Suppressor macrophage treated with lipopolysaccharide for 4 hours (primary cell): ENCODE data around the gene RPS27A.
"Not testable (repeated sequence)": the region's sequence is repeated elsewhere in the genome, so short reads cannot be mapped to it uniquely, and the experiment has no call there.

Source experiments
- DNase-seq: peaks from one replicate; pipeline ENCODE4 v3.0.0-alpha.2; 2020

The RPS27A gene

DNA sequence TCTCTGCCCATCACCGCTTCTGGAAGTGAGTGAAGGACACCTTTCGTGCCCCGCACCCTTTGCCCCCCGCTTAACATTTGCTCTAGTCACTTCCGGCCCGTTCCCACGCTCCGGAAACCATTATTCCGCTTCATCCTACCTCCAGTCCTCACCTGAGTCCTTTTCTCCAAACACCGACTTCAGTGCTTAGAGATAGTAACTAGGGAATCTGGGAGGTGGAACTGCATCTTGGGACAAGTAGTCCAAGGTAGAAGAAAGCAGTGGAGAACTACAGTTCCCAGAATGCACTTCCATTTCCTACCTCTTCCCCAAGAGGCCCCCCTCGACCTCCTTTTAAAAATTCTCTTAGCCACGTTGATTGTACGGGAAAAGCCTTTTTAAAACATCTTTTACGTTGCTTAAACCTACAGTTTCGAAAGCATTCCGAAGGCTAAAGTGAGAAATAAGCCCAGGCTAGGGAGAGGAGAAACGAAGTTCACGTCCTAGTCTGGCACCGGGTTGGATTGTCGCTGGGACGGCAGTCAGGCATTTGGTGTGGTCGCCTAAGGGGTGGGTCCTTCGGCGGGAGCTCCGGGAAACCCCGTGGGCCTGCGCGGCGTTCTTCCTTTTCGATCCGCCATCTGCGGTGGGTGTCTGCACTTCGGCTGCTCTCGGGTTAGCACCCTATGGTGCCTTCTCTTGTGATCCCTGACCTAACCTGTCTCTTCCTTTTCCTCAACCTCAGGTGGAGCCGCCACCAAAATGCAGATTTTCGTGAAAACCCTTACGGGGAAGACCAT is at the start of gene RPS27A, which contains the start of gene CLHC1:
TSS of gene RPS27A (plus strand) at position 605 of the 779 bp plus-strand sequence. CDS start at position 742, 137 bp downstream.
TSS of gene CLHC1 (minus strand) at position 210 of the 779 bp plus-strand sequence. CDS start 9,882 bp downstream, outside the sequence.
- DNase-seq: peak; percentile 91

DNA sequence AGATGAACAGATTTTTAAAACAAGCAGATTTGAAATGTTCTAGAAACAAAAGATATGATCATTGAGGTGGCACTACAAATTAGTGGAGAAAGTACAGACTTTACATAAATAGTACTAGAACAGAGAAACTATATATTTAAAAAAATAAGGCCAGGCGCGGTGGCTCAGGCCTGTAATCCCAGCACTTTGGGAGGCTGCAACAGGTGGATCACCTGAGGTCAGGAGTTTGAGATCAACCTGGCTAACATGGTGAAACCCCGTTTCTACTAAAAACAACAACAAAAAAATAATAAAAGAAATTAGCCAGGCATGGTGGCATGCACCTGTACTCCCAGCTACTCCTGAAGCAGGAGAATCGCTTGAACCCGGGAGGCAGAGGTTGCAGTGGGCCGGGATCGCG is 45.7 kb upstream of the RPS27A start:
- not testable (repeated sequence) for DNase-seq

GRCh38 chr2:55191888-55192287 is 40.6 kb upstream of the RPS27A start:
- DNase-seq: not testable (repeated sequence)

- no peak for DNase-seq
These were observed 36.0 kb upstream of the RPS27A start for GRCh38 chr2:55196526-55196925.

DNA sequence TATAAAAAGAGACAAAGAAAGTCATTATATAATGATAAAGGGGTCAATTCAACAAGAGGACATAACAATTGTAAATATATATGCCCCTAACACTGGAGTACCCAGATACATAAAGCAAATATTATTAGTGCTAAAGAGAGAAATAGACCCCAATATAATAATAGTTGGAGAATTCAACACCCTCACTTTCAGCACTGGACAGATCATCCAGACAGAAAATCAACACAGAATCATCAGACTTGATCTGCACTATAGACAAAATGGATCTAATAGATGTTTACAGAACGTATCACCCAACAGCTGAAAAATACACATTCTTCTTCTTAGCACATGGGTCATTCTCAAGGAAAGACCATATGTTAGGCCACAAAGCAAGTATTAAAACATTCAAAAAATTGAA is 32.1 kb upstream of the RPS27A start:
- DNase-seq: no peak

DNA sequence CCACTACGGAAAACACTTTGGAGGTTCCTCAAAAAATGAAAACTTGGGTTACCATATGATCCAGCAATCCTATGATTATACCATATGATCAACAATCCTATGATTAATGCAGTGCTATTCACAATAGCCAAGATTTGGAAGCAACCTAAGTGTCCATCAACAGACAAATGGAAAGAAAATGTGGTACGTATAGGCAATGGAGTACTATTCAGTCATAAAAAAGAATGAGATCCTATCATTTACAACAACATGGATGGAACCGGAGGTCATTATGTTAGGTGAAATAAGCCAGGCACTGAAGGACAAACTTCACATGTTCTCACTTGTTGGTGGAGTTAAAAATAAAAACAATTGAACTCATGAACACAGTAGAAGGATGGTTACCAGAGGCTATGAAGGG is 28.0 kb upstream of the RPS27A start:
- no peak for DNase-seq

- no peak for DNase-seq
These were observed 27.5 kb upstream of the RPS27A start for GRCh38 chr2:55204950-55205349.

DNA sequence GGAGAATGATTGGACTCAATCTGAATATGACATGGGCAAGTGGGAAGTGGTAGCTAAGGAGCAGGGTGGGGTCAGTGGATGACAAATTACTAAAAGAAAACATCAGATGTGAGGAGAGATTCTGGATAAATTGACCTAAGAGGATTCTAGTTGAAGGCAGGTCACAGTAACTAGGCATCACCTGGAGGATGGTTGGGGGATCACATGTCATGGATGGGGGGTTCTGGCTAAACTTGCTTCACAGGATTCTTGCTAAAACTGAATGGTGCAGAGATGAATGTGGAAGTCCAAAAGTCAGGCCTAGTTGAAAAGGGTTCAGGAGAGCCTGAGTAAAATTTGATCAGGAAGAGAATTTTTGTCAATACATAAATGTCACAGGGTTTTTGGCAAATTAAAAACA is 18.7 kb upstream of the RPS27A start:
- DNase-seq: no peak

DNA sequence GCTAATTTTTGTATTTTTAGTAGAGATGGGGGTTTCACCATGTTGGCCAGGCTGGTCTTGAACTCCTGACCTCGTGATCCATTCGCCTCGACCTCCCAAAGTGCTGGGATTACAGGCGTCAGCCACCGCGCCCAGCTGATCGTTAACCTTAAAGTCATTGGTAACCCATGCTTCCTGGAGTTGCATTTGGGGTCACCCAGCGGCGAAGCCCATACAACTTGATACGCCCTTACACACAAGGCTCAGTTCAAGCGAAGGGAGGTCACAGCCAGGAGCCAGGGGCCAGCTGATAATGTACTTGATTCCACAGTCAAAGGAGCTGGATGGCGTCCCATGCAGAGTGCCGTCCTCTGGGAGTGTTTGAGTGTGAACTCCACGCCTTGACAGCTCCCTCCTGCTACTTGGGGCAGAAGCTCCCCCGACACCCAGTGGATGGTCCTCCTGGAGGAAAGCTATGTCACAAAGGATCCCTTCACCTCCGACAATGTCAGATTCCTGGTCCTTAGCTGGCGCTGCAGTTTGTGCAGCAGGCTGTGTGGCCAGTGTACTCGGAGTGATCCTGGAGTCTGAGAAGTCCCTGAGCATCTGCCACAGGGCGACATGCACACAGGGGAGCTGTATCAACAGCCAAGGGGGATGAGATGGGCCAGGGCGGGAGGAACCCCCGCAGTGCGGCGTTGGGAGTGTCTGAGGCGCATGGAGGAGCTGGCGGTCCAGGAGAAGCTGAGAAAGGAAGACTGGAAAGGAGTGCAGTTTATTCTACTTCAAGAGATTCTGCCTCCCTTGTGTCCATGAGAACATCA is 8.3 kb upstream of the RPS27A start:
- DNase-seq: no peak

GRCh38 chr2:55224761-55225261 is 7.7 kb upstream of the RPS27A start:
- no peak for DNase-seq

DNA sequence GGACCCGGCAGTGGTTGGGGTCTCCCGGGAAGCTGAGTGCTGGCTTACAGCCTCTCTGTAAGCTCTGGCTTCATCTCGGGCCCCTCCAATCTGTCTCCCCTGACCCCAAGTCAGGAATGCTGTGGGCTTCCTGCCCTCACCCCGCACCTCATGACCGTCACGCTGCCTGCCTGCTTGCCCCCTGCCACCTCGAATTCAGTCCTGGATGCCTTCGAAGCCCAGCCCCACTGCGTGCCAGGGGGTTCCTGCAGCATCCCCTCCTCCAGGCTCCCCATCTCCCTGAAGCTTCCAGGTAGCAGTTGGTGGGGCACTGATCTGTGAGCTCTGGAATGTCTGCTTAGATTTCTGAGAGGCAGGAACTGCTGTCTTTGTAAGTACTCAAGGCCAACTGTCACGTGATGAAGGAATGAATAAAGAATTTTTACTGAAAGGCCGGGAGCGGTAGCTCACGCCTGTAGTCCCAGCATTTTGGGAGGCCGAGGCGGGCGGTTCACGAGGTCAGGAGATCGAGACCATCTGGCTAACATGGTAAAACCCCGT is 6.9 kb upstream of the RPS27A start:
- no peak for DNase-seq

DNA sequence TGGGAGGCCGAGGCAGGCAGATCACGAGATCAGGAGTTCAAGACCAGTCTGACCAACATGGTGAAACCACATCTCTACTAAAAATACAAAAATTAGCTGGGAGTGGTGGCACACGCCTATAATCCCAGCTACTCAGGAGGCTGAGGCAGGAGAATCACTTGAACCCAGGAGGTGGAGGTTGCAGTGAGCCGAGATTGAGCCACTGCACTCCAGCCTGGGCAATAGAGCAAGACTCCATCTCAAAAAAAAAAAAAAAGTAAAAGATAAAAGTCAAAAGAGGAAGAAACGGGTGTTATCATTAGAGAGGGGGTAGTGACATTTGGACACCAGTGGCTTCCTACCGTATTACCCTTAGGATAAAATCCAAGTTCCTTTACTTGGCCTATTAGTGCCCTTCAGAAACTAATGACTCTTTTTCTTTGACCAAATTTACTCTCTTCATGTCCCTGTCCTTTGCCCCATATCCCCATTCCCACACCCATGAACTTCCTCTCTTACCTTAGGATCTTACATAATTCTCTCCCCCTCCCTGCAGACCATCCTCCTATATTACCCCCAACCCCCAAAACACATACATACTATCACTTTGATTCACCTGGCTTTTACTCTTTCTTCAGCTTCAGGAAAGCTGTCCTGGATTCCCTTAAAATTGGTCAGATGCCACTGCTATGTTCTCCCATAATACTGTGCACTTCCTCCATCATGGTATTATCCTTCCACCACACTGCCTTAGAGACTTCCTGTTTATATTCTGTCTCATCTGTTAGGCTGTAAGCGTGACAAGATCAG is 4.9 kb upstream of the RPS27A start:
- DNase-seq: peak; percentile 56

GRCh38 chr2:55228226-55228563 is 4.3 kb upstream of the RPS27A start:
- DNase-seq: no peak

GRCh38 chr2:55229221-55229620 is 3.3 kb upstream of the RPS27A start:
- no peak for DNase-seq

- no peak for DNase-seq
These were observed 1.9 kb upstream of the RPS27A start for GRCh38 chr2:55230551-55230950.

- DNase-seq: peak; percentile 20
These were observed 873 bp upstream of the RPS27A start for GRCh38 chr2:55231546-55232083.

DNA sequence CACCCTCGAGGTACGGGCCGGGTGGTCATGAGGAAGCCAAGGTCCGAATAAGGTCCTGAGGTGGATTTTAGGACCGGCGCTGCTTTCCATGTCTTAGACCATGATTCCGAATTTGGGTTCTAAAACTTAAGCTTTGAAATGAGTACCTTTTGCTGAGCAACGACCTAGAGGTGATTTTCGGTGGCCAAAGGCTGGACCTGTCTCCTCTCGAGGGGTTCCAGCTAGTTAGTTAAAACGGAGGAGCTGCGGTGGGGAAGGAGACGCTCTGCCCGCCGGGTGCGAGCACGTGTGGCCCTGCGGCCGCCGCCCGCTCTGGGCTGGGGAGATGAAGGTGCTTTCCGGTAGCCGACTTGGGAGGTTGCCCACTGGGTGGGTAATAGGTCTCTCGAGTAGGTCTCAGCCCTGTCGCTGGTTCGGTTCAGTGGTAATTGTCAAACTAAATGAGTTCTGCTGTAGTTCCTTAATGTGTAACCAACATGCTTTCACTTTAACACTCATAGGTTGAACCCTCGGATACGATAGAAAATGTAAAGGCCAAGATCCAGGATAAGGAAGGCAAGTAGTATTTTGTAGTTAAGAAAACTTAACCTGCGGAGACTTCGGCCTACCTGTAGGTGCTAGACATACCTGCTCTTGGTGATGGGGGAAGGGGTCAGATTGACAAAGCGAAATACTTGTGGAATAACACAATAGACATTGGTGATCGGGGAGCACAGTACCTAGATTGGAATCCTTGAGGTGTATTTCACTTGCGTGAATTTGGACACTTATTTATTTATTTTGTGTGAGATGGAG is 572 bp downstream of the RPS27A start:
- DNase-seq: peak; percentile 42

DNA sequence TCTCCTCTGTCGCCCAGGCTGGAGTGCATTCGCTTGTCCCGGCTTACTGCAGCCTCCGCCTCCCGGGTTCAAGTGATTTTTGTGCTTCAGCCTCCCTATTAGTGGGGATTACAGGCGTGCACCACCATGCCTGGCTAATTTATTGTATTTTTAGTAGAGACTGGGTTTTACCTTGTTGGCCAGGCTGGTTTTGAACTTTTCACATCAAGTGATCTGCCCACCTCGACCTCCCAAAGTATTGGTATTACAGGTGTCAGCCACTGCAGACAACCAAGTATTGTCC is 1.1 kb downstream of the RPS27A start:
- no peak for DNase-seq

GRCh38 chr2:55235724-55236538 is 3.4 kb downstream of the RPS27A start:
- no peak for DNase-seq

DNA sequence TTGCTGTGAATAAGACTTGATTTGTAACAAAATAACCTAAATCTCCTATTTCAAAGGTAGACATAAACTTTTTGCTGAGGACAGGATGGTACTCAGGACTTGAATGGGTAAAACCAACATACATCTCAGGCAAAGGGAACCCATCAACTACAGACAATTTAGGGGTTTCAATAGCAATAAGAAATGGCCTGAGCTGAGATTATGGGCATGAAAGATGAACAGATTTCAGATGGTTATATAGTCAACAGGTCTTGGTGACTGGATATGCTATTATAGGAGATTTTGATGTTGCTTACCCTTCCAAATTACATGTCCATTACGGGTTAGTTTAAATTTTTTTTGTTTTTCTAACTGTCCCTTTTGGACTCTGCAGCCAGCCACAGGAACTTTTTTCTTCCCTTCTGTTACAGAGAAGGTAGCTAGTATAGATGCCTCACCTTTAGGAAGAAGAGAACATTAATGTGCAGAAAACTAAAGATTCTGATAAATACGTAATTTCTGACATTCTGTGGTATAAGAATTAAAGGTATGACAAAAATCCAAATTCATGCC is 4.6 kb downstream of the RPS27A start:
- DNase-seq: no peak
